OCI-LY7 (cell line): ENCODE data around the gene SLC43A2.

Experiments used
- CTCF ChIP-seq: fragments of 200-600 bp; sonication (generic); conservative IDR thresholded peaks from 2 replicates; pipeline ENCODE4 v1.5.1; 2014; ENCODE audit warnings: mild to moderate bottlenecking, antibody characterized with exemption, low read length, moderate library complexity, mixed read lengths
- EZH2phosphoT487 ChIP-seq: fragments of 200-600 bp; sonication (generic); IDR thresholded peaks from 2 replicates; pipeline ENCODE4 v1.6.1; 2018; ENCODE audit warnings: low read depth, borderline replicate concordance, mild to moderate bottlenecking, mixed run types, antibody characterized with exemption, low read length, moderate library complexity, mixed read lengths

GRCh38 chr17:1522626-1523025 lies 106.0 kb downstream of the SLC43A2 start:
- TF ChIP-seq CTCF (no peak), EZH2phosphoT487 (no peak)
